Muscle layer of duodenum (tissue), 2 donors: ENCODE data around the gene TMEM231.
"Not testable (repeated sequence)": the region's sequence is repeated elsewhere in the genome, so short reads cannot be mapped to it uniquely, and the experiment has no call there.

Experiments used
- H3K27ac ChIP-seq: one replicate; pipeline ENCODE4 v1.7.0; 2013; ENCODE audit warnings: mild to moderate bottlenecking, low read length
- H3K27me3 ChIP-seq: one replicate; pipeline ENCODE4 v1.7.0; 2013; ENCODE audit warnings: low read depth, mild to moderate bottlenecking, control low read depth, low read length
- H3K36me3 ChIP-seq, 2 donors: one replicate each; pipeline ENCODE4 v1.7.0; 2013; ENCODE audit warnings: low read length in 2 of 2, control low read depth in 1 of 2, mild to moderate bottlenecking in 1 of 2; ENCODE audit not compliant: insufficient read depth in 2 of 2, control insufficient read depth in 1 of 2
- H3K4me1 ChIP-seq, 2 donors: one replicate each; pipeline ENCODE4 v1.7.0; 2013; ENCODE audit warnings: low read length in 2 of 2, mild to moderate bottlenecking in 2 of 2, control low read depth in 1 of 2, moderate library complexity in 1 of 2; ENCODE audit not compliant: insufficient read depth in 2 of 2, control insufficient read depth in 1 of 2
- H3K4me3 ChIP-seq, 2 donors: one replicate each; pipeline ENCODE4 v1.7.0; 2013; ENCODE audit warnings: low read length in 2 of 2, low read depth in 1 of 2, mild to moderate bottlenecking in 1 of 2
- H3K9me3 ChIP-seq, 2 donors: one replicate each; pipeline ENCODE4 v1.7.0; 2013; ENCODE audit warnings: low read length in 2 of 2, control low read depth in 1 of 2, mild to moderate bottlenecking in 1 of 2; ENCODE audit not compliant: control insufficient read depth in 1 of 2
- donor health status: healthy.

Gene TMEM231

DNA sequence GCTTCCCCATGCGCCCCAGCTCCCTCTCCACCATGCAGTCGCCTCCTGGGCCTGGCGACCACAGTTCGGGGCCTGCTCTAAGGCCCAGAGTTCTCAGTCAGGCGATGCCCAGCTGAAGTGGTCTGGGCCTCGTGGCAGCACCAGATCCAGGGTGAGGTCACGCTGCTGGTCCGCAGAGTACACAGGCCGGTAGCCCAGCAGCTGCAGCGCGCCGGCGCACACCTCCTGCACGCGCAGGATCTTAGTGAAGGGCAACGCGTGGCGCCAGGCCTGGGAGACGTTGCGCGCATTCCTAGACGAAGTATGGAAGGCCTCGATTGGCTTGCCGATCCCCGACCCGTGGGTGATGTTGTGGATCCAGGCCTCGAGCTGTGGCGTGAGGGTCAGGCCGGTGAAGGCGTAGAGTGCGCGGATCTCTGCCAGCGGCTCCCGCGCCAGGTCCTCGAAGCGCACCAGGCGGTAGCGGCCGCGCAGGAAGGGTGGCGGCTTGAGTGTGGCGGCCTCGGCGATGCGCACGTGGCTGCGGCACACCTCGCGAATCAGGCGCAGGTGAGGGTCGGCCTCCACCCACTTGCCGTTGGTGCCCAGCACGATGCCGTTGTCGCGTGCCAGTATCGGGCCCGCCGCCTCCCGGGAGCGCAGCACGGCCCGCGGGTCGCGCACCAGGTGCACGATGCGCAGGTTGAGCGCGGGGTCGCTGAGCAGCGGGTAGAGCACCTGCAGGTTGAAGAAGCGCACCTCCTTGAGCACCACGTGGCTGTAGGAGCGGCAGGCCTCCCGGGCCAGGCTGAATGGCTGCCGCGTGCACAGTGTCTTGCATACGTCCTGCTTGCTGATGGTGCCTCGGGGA, 26.8 kb downstream of the TMEM231 start:
- Histone ChIP-seq H3K4me1 (no peaks in the 10 kb centered on the region), H3K27ac (no peak overlapping the region), H3K9me3 (no peaks in the 10 kb centered on the region), H3K27me3 (peaks cover 3% of the 10 kb centered on the region), H3K36me3 (no peaks in the 10 kb centered on the region), H3K4me3 (no peak overlapping the region)

DNA sequence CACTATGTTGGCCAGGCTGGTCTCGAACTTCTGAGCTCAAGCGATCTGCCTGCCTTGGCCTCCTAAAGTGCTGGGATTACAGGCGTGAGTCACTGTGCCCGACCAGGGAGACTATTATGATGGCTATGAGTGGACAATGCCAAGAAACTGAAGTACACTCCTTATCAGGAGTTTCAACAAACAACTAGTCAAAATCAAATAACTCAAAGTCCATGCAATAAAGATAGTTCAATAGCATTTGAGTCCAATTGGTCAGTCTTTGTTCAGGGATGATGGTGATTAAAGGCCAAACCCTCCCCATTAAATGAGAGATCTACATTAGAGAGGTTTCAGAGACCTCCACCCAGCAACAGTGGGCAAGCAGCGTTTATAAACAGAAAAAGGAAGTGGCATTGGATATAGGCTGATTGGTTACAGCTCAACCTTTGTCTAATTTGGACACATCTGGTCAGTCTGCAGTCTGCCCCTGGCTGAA, 28.2 kb downstream of the TMEM231 start:
- peaks cover 3% of the 10 kb centered on the region for H3K27me3 ChIP-seq

DNA sequence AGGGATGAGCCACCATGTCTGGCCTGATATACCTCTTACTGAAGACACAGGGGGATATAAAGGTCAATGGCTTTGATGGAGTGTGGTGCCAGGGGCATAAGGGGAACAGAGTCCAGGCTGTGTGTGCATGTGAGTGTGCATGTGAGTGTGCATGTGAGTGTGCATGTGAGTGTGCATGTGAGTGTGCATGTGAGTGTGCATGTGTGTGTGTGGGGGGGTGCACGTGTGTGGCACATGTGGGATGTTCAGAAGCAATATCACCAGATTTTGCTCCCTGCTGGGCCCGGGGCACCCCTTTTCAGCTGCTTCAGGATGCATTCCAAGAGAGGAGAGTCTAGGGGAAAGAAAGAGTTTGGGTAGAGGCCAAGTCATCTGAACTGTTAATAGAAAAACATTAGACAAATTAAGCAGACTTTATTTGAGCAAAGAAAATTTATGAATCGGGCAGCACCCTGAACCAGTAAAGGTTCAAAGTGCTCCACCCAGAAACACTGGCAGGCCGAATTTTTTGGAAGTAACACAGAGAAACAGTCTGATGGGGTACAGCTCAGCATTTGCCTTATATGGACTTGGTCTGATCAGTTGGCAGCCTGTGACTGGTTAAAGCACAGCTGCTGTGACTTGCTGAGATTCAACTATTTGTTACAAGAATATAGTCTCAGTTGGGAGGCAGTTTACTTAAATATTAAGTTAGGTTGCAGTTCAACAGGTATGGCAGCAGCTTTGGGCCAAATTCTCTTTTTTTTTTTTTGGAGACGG, 29.8 kb downstream of the TMEM231 start:
- Histone ChIP-seq H3K27me3 (peaks cover 3% of the 10 kb centered on the region), H3K4me3 (no peak overlapping the region), H3K27ac (no peak overlapping the region), H3K4me1 (no peaks in the 10 kb centered on the region), H3K36me3 (no peaks in the 10 kb centered on the region), H3K9me3 (no peaks in the 10 kb centered on the region)

More for the DNA sequence above, 28.2 kb downstream of the TMEM231 start:
- H3K36me3 ChIP-seq, result no peaks in the 10 kb centered on the region
- H3K4me1 ChIP-seq, result no peaks in the 10 kb centered on the region
- no peak overlapping the region for H3K4me3 ChIP-seq
- H3K27ac ChIP-seq, result no peak overlapping the region
- H3K9me3 ChIP-seq, result no peaks in the 10 kb centered on the region

DNA sequence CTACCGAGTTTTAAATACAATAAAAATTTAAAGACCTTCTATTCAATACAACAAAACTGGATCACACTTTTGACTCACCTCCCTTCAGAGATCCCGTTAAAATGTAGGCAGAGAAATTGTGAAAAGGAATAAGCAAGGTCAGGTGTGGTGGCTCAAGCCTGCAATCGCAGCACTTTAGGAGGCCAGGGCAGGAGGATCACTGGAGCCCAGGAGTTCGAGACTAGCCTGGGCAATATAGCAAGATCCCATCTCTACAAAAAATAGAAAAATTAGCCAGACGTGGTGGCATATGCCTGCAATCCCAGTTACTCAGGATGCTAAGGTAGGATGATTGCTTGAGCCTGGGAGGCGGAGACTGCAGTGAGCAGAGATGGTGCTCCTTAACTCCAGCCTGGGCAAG, 36.9 kb downstream of the TMEM231 start:
- Histone ChIP-seq H3K4me3 (no peak overlapping the region), H3K27me3 (no peaks in the 10 kb centered on the region), H3K36me3 (no peaks in the 10 kb centered on the region), H3K9me3 (no peaks in the 10 kb centered on the region), H3K27ac (no peak overlapping the region), H3K4me1 (no peaks in the 10 kb centered on the region)

DNA sequence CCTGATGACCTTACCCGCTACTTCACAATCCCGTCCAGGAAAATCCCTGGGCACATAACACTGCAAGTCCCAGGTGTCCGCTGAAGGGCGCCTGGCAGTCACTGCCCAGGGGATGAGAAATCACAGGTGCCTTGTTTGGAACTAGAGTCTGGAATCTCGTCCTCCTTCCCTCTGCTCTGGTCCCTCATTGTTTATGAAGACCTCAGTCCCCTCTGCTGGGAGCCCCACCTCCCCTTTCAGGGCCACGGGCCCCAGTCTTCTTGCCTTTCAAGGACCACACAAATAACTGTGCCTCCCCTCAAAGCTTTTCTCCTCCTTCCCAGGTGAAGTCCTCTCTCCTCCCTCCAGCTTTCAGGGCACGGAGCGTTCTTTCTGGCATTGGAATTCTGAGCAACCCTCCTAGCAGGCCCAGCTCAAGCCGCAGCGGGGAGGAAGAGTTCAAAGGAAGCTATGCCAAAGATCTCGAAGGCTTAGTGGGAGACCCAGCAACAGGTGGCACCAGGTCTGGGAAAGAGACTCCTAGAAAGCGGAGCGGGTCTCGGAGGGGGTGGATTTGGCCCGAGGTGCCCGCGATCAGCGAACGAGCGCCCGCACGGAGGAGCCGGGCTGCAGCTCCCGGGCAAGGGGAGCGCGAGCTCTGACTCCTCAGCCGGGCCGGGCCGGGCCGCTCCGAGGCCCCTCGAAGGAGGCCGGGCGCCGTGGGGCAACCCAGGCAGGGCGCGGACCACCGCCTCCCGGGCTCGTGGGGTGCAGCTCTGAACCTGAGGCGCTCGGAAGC, 39.7 kb downstream of the TMEM231 start:
- not testable (repeated sequence) for H3K4me1 ChIP-seq, H3K36me3 ChIP-seq, H3K27me3 ChIP-seq, H3K9me3 ChIP-seq
- Histone ChIP-seq H3K27ac (peak overlapping the region; percentile 51), H3K4me3 (peak overlapping the region; percentile 55 to 82)

DNA sequence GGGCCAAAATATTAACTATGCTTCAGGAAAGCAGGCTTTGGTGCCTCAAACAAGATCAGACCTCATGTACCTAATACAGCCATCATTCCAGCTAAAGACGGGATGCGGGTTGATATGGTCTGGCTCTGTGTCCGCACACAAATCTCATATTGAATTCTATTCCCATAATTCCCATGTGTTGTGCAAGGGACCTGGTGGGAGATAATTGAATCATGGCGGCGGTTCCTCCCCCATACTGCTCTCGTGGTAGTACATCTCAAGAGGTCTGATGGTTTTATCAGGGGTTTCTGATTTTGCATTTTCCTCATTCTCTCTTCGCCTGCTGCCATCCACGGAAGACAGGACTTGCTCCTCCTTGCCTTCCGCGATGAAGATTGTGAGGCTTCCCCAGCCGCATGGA, 41.8 kb downstream of the TMEM231 start:
- no peaks in the 10 kb centered on the region for H3K27me3 ChIP-seq
- H3K4me1 ChIP-seq, result no peaks in the 10 kb centered on the region
- no peak overlapping the region for H3K4me3 ChIP-seq
- H3K9me3 ChIP-seq, result no peaks in the 10 kb centered on the region
- no peaks in the 10 kb centered on the region for H3K36me3 ChIP-seq
- no peak overlapping the region for H3K27ac ChIP-seq

DNA sequence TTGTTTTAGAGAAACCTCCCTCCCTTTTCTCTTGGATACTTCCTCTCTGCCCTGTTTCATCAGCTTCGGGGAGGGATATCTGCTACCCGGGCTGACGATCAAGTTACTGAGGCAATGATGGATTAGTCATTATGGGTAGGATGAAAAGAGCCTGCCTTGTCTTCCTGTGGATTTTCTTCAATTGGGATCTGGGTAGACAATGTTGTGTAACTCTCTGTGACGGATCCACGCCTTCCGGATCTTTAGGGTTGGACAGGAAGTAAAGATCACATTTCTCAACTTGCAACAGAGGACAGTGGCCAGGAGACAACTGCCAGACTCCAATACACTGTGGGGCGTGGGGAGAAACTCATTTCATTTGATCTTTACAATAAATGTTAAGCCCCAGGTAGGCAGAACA, 49.5 kb downstream of the TMEM231 start:
- Histone ChIP-seq H3K4me3 (no peak overlapping the region), H3K9me3 (no peaks in the 10 kb centered on the region), H3K27ac (no peak overlapping the region), H3K27me3 (no peaks in the 10 kb centered on the region), H3K4me1 (peaks cover 0 to 5% of the 10 kb centered on the region in 2 donors), H3K36me3 (no peaks in the 10 kb centered on the region)

DNA sequence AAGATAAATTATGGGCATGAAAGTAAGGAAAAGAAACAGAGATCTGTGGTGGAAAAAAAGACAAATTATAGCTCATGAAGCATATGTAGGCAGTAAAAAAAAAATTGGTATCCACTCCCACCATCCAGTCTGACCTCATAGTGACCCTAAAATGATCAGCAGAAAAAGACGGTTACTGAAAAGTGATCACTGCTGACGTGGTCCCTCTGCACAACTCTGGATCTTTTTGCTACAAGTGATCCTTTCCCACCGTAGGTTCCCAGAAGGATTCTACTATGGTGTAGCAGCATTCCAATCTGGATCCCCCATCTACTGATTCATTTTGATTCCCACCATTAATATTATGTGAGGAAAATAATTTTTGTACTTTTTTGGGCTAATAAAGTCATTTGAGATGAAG, 49.9 kb downstream of the TMEM231 start:
- no peak overlapping the region for H3K4me3 ChIP-seq
- peaks cover 0 to 5% of the 10 kb centered on the region in 2 donors for H3K4me1 ChIP-seq
- no peak overlapping the region for H3K27ac ChIP-seq
- no peaks in the 10 kb centered on the region for H3K36me3 ChIP-seq
- no peaks in the 10 kb centered on the region for H3K27me3 ChIP-seq
- no peaks in the 10 kb centered on the region for H3K9me3 ChIP-seq

DNA sequence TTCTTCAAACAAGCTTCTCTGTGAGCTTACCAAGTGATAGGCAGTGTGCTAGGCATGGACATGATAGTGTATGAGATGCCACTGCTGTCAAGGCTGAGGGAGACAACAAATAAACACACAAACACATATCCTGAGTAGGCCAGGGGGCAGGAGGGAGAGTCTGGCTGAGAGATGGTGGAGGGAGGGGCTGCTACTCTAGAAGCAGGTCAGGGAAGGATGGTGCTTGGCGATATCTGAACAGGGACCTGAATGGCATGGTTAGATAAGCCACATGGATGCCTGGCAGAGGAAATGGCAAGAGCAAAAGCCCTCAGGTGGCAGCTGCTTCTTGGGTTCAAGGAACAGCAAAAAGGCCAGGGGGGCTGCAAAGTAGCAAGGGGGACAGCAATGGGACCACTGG, 52.3 kb downstream of the TMEM231 start:
- H3K4me3 ChIP-seq, result no peak overlapping the region
- H3K4me1 ChIP-seq, result peaks cover 0 to 5% of the 10 kb centered on the region in 2 donors
- no peaks in the 10 kb centered on the region for H3K9me3 ChIP-seq
- no peak overlapping the region for H3K27ac ChIP-seq
- H3K36me3 ChIP-seq, result no peaks in the 10 kb centered on the region
- H3K27me3 ChIP-seq, result no peaks in the 10 kb centered on the region

DNA sequence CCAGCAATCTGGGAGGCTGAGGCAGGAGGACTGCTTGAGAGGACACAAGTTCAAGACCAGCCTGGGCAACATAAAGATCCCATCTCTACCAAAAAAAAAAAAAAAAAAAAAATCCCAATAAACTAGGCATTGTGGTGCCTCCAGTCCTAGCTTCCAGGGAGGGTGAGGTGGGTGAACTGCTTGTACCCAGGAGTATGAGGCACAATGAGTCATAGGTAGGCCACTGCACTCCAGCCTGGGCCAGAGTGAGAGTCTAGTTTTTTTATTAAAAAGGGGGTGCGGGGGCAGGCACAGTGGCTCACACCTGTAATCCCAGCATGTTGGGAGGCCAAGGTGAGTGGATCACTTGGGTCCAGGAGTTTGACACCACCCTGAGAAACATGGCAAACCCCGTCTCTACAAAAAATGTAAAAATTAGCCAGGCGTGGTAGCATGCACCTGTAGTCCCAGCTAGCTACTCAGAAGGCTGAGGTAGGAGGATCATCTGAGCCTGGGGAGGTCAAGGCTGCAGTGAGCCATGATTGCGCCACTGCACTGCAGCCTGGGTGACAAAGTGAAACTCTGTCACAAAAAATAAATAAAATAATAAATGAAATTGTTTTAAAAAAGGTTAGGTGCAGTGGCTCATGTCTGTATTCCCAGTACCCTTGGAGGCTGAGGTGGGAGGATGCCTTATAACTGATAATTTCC, 53.0 kb downstream of the TMEM231 start:
- Histone ChIP-seq H3K9me3 (no peaks in the 10 kb centered on the region), H3K4me1 (peaks cover 0 to 5% of the 10 kb centered on the region in 2 donors), H3K27ac (no peak overlapping the region), H3K4me3 (no peak overlapping the region), H3K36me3 (no peaks in the 10 kb centered on the region), H3K27me3 (no peaks in the 10 kb centered on the region)

DNA sequence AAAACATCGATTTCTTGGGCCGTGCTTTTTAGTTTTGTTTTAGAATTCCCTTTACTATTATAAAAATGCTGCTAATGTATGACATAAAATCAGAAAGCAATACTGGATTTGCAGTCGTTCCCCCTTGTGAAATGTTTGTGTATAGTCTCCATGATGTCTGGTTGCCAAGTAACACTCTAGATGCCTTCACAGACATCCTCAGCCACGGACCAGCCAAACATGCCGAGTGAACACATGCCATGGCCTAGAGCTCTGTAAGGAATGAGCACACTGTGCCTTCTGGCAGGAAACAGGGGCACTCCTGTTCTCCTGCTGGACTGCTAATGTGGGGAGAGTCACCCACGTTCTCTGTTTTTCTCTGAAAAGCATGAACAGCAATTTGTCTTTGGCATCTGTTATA, 54.2 kb downstream of the TMEM231 start:
- H3K4me1 ChIP-seq, H3K4me3 ChIP-seq, H3K27ac ChIP-seq, H3K27me3 ChIP-seq, H3K36me3 ChIP-seq, H3K9me3 ChIP-seq: not testable (repeated sequence)
